ENCODE measurements around the gene RPAP2.
"Not testable (repeated sequence)": the region's sequence is repeated elsewhere in the genome, so short reads cannot be mapped to it uniquely, and the experiment has no call there.

Gene RPAP2

DNA sequence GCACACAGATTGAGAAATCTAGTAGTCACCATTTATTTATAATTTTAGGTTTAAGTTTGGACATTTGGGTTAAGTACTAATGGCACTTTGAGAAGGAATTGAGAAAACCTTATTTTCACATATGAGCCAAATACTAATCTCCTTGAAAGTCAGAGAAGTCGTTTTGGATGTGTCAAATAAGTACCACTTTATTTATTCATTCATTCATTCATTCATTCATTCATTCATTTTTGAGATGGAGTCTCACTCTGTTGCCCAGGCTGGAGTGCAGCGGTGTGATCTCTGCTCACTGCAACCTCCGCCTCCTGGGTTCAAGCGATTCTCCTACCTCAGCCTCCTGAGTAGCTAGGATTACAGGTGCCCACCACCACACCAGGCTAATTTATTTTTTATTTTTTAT is 79.1 kb downstream of the RPAP2 start:
- DNase-seq: not testable (repeated sequence)

DNA sequence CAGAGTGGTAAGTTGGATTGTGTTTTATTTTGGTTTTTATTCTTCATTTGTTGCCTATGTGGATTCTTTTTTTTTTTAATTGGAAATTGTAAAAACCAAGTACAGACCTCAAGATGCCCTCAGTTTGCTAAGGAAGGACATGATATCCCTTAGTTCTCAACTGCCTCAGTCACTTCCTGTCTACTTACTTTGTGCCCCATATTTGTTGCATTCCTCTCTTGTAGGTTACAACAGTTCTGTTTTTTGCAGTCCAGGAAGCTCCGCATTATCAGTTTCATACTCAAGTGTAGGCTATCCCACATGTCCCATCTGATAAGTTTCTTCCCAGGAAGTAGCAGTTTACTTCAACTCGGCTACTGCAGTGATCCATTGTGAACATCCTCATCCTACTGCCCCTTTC is 82.0 kb downstream of the RPAP2 start:
- no peak for DNase-seq

GRCh38 chr1:92393966-92394365 is 95.1 kb downstream of the RPAP2 start:
- DNase-seq: not testable (repeated sequence)

- DNase-seq: no peak
Measured at GRCh38 chr1:92398519-92398918, 99.7 kb downstream of the RPAP2 start.

DNA sequence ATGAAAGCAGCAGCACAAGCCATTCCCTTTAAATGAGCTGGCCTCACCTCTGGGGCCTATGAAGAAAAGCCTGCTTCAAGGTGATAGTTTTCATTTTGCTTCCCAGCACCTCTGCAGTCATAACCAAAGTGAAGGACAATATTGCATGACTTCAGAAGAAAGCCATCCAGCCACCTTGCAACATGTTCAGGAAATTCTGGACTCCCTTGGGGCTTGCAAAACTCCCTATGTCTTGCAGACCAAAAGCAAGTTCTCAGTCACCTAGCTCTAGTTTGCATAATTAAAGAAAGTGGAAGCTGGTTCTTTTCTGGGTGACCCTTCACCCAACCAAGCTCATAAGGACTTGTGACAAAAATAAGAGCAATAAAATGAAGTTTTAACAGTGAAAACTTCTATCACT is 100.2 kb downstream of the RPAP2 start:
- peak; percentile 93 to 97 for DNase-seq

DNA sequence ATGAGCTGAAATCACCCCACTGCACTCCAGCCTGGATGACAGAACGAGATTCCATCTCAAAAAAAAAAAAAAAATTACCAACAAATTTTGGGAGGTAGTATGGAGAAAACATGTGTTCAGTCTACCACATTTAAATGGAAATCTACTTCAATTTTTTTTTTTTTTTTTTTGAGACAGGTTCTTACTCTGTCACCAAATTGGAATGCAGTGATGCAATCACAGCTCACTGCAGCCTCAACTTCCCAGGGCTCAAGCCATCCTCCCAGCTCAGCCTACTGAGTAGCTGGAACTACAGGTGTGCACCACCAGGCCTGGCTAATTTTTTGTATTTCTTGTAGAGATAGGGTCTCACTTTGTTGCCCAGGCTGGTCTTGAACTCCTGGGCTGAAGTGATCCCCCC is 105.8 kb downstream of the RPAP2 start:
- no peak for DNase-seq

- DNase-seq: no peak
Measured at GRCh38 chr1:92408825-92409224, 110.0 kb downstream of the RPAP2 start.

DNA sequence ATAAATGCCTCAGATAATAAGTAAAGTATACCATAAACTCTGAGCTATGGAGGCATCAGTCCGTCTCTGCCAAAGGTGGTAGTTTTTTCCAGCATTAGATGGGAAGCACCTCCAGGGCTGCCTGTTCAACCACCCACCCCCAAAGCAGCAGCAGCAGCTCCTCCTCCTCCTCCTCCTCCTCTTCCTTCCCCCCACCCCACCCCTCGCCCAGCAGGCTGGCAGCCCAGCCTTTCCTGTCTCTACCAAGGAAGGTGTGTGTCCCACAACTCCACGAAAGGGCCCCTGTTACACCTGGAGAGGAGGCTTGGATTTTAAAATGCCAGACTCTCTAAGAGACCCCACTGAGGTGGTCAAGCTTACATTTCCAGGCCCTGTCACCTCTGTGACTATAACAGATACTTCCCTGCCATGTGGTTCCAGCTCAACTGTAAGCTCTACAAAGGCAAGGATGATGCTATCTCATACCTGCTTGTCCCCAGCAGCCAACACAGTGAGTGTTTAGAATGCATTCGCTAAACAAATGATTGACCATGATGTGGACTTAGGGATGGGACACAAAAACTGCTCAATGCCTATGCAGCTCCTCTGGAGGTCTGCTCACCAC is 111.2 kb downstream of the RPAP2 start:
- no peak for DNase-seq

DNA sequence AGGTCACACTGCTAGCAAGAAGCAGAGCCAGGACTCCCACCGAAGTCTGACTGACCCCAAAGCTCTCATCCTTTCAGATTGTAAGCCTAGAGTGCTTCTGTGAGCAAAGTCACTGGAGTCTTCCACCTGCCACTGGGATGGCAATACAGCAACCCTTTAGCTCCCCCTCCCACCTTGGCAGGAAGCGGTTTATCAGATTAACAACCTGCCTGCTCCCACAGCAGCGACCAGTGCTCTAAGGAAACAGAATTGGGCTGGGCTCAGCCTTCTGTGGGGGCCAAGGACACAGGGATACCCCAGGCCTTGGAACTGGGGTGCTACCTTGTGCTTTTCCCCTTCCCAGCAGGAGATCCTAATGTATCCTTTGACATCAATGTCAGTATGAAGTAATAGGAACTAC is 111.8 kb downstream of the RPAP2 start:
- no peak for DNase-seq

DNA sequence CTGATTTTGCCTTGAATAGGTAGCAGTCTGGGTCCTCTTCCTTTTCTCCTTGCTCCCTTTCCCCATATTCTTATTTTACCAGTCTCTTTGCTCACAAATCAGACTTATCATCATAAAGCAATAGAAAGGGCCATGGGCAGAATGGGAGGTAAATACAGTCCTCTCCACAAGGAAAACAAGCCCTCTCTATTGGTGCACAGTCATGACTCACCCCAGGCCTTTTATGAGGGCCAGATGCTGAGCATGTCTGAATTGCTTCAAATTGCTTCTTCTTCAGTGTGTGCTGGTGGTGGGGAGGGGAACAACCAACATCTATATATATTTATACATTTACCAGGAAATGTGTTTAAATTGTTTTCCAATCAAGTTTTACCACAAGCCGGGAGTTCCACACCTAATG is 112.7 kb downstream of the RPAP2 start:
- no peak for DNase-seq

GRCh38 chr1:92419642-92420041 is 120.8 kb downstream of the RPAP2 start:
- DNase-seq: no peak

DNA sequence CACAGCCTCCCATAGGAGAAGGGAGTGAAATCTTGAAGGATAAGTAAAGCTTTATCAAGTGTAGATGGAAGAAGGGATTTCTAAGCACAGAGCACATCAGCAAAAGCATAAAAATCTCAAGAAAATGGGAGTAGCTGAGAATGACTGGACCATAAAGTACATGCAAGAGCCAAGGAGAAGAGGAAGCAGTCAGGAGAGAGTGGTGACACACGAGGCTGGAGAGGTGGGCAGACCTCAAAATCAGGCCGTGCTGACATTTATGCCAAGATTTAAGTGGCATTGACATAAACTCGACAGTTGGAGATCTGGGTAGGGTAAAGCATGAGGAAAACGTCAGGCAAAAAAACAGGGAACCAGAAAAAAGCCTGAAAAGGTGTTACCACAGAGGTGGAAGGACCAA is 125.5 kb downstream of the RPAP2 start:
- DNase-seq: peak in 1 of 2 experiments; percentile 16

GRCh38 chr1:92425617-92426016 is 126.8 kb downstream of the RPAP2 start:
- DNase-seq: no peak

DNA sequence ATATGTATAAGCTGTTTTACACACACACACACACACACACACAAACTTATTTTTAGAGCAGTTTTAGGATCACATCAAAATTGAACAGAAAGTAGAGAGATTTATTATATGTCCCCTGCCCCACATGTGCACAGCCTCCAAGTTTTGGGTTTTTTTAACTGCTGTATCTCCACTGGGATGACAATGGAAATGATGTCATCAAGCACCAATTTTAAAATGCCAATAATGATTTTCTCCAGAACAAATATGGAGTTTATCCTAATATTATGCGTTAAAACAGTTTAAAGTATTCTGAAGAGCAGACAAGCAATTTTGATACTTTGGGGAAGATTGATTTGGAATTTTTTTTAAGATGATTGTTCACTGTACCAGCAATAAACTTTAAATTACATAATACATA is 131.2 kb downstream of the RPAP2 start:
- no peak for DNase-seq

DNA sequence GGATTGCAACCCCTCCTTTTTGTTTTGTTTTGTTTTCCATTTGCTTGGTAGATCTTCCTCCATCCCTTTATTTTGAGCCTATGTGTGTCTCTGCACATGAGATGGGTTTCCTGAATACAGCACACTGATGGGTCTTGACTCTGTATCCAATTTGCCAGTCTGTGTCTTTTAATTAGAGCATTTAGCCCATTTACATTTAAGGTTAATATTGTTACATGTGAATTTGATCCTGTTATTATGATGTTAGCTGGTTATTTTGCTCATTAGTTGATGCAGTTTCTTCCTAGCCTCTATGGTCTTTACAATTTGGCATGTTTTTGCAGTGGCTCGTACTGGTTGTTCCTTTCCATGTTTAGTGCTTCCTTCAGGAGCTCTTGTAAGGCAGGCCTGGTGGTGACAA is 135.7 kb downstream of the RPAP2 start:
- not testable (repeated sequence) for DNase-seq

GRCh38 chr1:92439291-92439690 is 140.4 kb downstream of the RPAP2 start:
- DNase-seq: no peak

DNA sequence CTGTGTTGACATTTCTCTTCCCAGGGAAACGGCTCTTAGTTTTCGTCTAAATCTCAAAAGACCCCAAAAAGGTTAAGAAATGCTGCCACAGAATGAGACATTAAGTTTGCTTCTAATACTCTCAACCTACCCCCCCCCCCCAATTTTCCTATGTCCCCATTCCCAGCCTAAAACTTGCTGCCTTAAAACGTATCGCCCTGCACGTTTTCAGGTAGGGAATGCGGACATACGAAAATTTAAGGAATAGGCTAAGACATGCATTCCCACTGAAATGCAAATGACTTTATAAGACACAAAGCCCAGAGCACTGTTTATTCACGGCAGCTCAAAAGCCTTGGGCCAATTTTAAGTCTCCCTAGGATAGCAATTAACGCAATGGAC is 142.4 kb downstream of the RPAP2 start:
- no peak for DNase-seq

GRCh38 chr1:92441697-92442342 is 143.0 kb downstream of the RPAP2 start:
- DNase-seq: no peak

- DNase-seq: no peak
Measured at GRCh38 chr1:92442351-92442750, 143.5 kb downstream of the RPAP2 start.

DNA sequence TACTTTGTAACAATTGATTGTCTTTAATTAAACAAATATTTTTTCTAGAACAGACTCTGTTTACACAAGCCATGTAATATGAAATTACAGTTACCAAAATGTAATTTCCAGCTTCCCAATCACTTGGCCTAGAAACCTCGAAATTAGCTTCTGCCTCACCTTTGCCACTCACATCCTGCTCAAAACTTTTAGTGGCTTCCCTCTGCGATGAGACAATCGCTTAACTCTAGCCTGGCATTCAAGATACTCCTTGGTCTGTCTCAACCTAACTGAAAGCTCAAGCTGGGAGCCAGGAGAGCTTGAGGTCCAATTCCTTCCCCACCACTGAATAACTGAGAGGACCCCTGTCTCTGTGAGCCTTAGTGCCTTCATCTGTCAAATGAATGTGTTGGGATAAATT is 145.0 kb downstream of the RPAP2 start:
- DNase-seq: no peak

GRCh38 chr1:92444351-92444750 is 145.5 kb downstream of the RPAP2 start:
- DNase-seq: no peak

GRCh38 chr1:92445865-92446264 is 147.0 kb downstream of the RPAP2 start:
- no peak for DNase-seq

- DNase-seq: no peak
Measured at GRCh38 chr1:92446546-92446945, 147.7 kb downstream of the RPAP2 start.

DNA sequence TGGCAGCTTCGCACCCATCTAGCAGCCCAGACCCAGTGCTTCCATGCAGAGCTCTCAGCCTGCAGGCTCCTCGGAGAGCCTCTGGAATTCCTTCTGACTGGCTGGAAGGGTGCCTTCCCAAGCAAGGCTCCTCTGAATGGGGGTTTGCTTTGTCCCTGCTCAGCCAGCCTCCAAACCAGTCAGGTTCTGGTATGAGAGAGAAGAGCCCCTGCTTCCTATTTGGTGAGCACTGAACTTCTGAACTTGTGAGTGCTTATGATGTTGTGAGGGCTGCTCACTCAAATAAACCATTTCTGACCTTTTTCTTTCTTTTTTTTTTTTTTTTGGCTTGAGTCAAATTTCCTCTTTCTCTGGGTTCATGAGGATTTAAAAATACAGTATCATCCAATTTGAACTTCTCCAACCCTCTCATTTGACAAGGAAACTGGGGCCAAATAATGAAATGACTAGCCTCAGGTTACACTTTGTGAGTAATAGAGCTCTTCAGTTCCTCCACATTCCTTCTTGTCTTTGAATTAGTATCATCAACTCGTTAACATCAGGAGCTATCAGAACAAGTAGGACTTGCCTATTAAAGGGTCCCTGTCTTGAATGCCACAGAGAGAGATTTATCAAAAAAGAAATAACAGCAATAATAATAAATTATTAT is 148.3 kb downstream of the RPAP2 start:
- DNase-seq: no peak

DNA sequence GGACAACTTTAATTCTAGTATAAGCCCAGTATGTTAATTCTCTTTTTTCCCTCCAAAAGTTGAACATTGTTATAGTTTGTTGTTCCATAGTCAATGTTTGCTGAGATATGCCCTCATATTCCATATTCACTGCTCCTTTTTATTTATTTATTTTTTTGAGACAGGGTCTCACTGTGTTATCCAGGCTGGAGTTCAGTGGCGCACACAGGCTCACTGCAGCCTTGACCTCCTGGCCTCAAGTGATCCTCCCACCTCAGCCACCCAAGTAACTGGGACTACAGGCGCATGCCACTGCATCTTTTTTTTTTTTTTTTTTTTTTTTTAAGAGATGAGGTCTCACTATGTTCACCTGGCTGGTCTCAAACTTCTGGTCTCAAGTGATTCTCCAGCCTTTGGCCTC is 149.1 kb downstream of the RPAP2 start:
- DNase-seq: no peak

Data from AML-193 (cell line).